ENCODE measurements around the gene ING5. TPM values are rescaled to one million over a fixed set of nuclear protein-coding genes. Genes with fewer than 3 reads are reported as not detected.

The ING5 gene
- polyA plus RNA-seq, 3 donors, result 6.5 to 29.5 (median 6.6) TPM

- H3K9me3 Mint-ChIP-seq, result no peaks in the 10 kb centered on the region
- H3K36me3 Mint-ChIP-seq, result peaks cover 91 to 98% of the 10 kb centered on the region in 2 donors
- peak overlapping the region in 2 of 7 donors; percentile 13 to 37 for H3K27ac Mint-ChIP-seq
- no peak overlapping the region for H2AFZ ChIP-seq (ENCODE audit: insufficient read depth, low read depth, low read length, poor library complexity, severe bottlenecking)
- peaks cover 8% of the 10 kb centered on the region for H4K20me1 ChIP-seq (ENCODE audit: insufficient read depth, low read length)
- H3K4me1 Mint-ChIP-seq, result no peaks in the 10 kb centered on the region
- no peaks in the 10 kb centered on the region for H3K9me3 ChIP-seq (replicated peaks in 1 of 2; ENCODE audit: control insufficient read depth in 1 of 2, insufficient read depth in 1 of 2, low read length in 2 of 2)
- WGBS (ENCODE audit: insufficient coverage), result 96% methylated on average over 13 of the region's 13 CpGs
- no peak overlapping the region for H3K27ac ChIP-seq (ENCODE audit: low read depth in 1 of 2, low read length in 2 of 2)
- H3K79me2 ChIP-seq (ENCODE audit: insufficient read depth, low read length), result peaks cover 7% of the 10 kb centered on the region
- H3K9ac ChIP-seq (ENCODE audit: insufficient read depth, low read length, poor library complexity, severe bottlenecking), result no peak overlapping the region
- intact Hi-C loops (cut with micrococcal nuclease), result no loop called here
- no peak for TF ChIP-seq CTCF (IDR thresholded peaks at IDR 0.05)
- DNase-seq, result no peak
- H3K4me3 Mint-ChIP-seq, result no peak overlapping the region
- H3K4me1 ChIP-seq (ENCODE audit: control insufficient read depth in 1 of 2, insufficient read depth in 2 of 2, low read length in 2 of 2), result no peaks in the 10 kb centered on the region
- peaks cover 83 to 97% of the 10 kb centered on the region in 2 donors for H3K36me3 ChIP-seq (replicated peaks in 1 of 2; ENCODE audit: control insufficient read depth in 1 of 2, insufficient read depth in 2 of 2, low read length in 2 of 2)
- no peaks in the 10 kb centered on the region for H3K27me3 ChIP-seq (ENCODE audit: control insufficient read depth in 2 of 2, insufficient read depth in 2 of 2, low read length in 2 of 2)
- peaks cover 0 to 4% (median 0%) of the 10 kb centered on the region in 3 donors for H3K27me3 Mint-ChIP-seq (ENCODE audit: low read depth in 3 of 3)
- no peak overlapping the region for H3K4me3 ChIP-seq (replicated peaks in 1 of 3; ENCODE audit: low read depth in 2 of 3, low read length in 3 of 3)
- no peak overlapping the region for H3K4me2 ChIP-seq (replicated peaks; ENCODE audit: extremely low read depth, low read length, poor library complexity, severe bottlenecking)
Observed at GRCh38 chr2:241656190-241656741, 45.6 kb upstream of the ING5 start.

- Mint-ChIP-seq H3K9me3 (no peaks in the 10 kb centered on the region), H3K4me3 (no peak overlapping the region), H3K4me1 (no peaks in the 10 kb centered on the region), H3K36me3 (peaks cover 84 to 98% of the 10 kb centered on the region in 2 donors), H3K27ac (peak overlapping the region in 1 of 7 donors; percentile 18), H3K27me3 (ENCODE audit: low read depth in 3 of 3) (peaks cover 0 to 4% (median 0%) of the 10 kb centered on the region in 3 donors)
- Histone ChIP-seq H2AFZ (ENCODE audit: insufficient read depth, low read depth, low read length, poor library complexity, severe bottlenecking) (no peak overlapping the region), H3K4me2 (replicated peaks; ENCODE audit: extremely low read depth, low read length, poor library complexity, severe bottlenecking) (no peak overlapping the region), H3K27ac (ENCODE audit: low read depth in 1 of 2, low read length in 2 of 2) (no peak overlapping the region), H3K4me3 (replicated peaks in 1 of 3; ENCODE audit: low read depth in 2 of 3, low read length in 3 of 3) (no peak overlapping the region), H3K27me3 (ENCODE audit: control insufficient read depth in 2 of 2, insufficient read depth in 2 of 2, low read length in 2 of 2) (no peaks in the 10 kb centered on the region), H3K9me3 (replicated peaks in 1 of 2; ENCODE audit: control insufficient read depth in 1 of 2, insufficient read depth in 1 of 2, low read length in 2 of 2) (no peaks in the 10 kb centered on the region), H3K9ac (ENCODE audit: insufficient read depth, low read length, poor library complexity, severe bottlenecking) (no peak overlapping the region), H3K36me3 (replicated peaks in 1 of 2; ENCODE audit: control insufficient read depth in 1 of 2, insufficient read depth in 2 of 2, low read length in 2 of 2) (peaks cover 70 to 96% of the 10 kb centered on the region in 2 donors), H3K79me2 (ENCODE audit: insufficient read depth, low read length) (no peaks in the 10 kb centered on the region), H4K20me1 (ENCODE audit: insufficient read depth, low read length) (peaks cover 6% of the 10 kb centered on the region), H3K4me1 (ENCODE audit: control insufficient read depth in 1 of 2, insufficient read depth in 2 of 2, low read length in 2 of 2) (no peaks in the 10 kb centered on the region)
- WGBS (ENCODE audit: insufficient coverage), result 91% methylated on average over 14 of the region's 15 CpGs
- no peak for TF ChIP-seq CTCF (IDR thresholded peaks at IDR 0.05)
- no peak for DNase-seq
- intact Hi-C loops (cut with micrococcal nuclease), result no loop called here
Observed at GRCh38 chr2:241657786-241658254, 44.0 kb upstream of the ING5 start.
